Measurements from ENCODE around the gene CWC22.

- no peak for TF ChIP-seq FOXA1 (IDR thresholded peaks at IDR 0.05)
- no peak for TF ChIP-seq FOXA1 (CRISPR knock-in tag; IDR thresholded peaks at IDR 0.05)
- no peak for TF ChIP-seq CTCF (CRISPR knock-in tag; IDR thresholded peaks at IDR 0.05)
- no peak for TF ChIP-seq HMG20A (CRISPR knock-in tag; IDR thresholded peaks at IDR 0.05; ENCODE audit: borderline replicate concordance)
- TF ChIP-seq ZBTB33 (CRISPR knock-in tag; IDR thresholded peaks at IDR 0.05), result no peak
- TF ChIP-seq NFYB (CRISPR knock-in tag; IDR thresholded peaks at IDR 0.05), result no peak
- TF ChIP-seq EHMT2 (IDR thresholded peaks at IDR 0.05; ENCODE audit: borderline replicate concordance, low read depth, low read length), result no peak
These were observed 15.8 kb downstream of the CWC22 start for GRCh38 chr2:179991344-179991743.
